ENCODE measurements around the gene PCDHGC5.
A peak's percentile ranks its signal among the peaks of the same experiment; 100 is the strongest.

The PCDHGC5 gene

DNA sequence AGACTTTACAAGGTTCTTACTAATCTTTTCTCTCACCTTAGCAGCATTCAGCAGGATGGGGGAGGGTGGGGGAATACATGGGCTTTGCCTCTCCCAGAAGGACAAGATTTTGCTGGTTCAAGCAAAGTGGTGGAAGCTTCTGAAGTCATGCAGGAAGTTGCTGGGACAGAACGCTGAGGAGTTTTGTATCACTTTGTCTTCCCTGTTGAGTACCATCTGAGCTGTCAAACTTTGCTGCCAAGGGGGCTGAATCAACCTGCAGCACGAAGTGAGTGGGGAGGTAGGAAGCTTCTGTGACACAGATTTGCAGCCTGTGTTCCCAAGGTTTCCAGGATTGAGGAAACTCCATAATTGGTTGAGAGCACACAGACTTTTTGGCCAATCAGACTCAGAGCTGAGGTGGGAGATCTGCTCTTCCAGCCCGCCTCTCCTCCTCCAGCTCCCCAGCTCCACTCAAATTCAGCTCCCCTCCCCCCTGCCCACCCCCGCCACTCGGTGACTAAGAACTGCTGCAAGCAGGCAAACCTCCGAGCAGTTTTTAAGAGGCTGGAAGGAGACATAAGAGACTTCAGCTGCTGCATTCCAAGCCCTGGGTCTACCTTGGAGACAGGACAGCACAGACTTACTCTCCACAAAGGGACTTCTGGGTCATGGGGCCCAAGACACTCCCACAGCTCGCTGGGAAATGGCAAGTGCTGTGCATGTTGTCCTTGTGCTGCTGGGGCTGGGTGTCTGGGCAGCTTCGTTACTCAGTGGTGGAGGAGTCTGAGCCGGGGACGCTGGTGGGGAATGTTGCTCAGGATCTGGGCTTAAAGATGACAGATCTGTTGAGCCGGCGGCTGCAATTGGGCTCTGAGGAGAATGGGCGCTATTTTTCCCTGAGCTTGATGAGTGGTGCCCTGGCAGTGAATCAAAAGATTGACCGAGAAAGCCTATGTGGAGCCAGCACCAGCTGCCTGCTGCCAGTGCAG is at the start of gene PCDHGC5:
Gene PCDHGC5, plus strand, starts transcription at position 491 of the 971 bp plus-strand sequence. Its CDS starts 160 bp downstream, at position 651.
- DNase-seq = peak in 8 of 14 donors; percentile 30 to 78 (median 53)

- no peak for DNase-seq
Measured at GRCh38 chr5:141439411-141440141, 49.3 kb upstream of the PCDHGC5 start.

DNA sequence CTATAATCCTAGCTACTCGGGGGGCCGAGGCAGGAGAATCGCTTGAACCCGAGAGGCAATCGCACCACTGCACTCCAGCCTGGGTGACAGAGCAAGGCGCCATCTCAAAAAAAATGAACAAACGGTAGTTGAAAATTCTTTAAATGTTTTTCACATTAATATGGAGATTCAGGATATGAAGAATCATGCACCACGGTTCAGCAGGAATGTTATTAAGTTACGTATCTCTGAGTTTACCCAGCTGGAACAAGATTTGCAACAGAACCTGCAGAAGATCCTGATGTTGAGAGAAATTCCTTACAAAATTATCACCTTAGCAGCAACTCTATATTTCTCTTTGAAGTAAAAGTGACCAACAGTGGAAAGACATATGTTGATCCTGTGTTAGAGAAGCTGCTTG is 48.5 kb upstream of the PCDHGC5 start:
- no peak for DNase-seq

DNA sequence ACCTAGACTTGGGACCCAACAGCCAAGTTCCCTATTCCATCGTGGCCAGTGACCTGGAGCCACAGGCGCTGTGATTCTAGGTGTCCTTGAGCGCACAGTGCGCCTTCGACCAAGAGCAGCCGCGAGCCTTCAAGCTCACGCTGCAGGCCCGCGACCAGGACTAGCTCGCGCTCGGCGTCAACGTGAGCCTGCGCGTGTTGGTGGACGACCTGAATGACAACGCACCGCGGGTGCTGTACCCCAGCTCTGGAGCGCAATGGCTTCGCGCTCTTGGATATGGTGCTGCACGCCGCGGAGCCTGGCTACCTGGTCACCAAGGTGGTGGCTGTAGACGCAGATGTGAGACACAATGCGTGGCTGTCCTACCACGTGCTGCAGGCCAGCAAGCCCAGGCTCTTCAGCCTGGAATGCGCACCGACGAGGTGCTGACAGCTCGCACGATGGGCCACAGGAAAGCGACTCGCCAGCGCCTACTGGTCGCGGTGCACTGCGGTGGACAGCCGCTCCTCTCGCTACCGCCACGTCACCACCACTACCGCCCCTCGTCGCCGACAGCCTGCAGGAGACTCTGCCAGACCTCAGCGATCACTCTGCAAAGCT is 47.2 kb upstream of the PCDHGC5 start:
- no peak for DNase-seq

- DNase-seq = no peak
Measured at GRCh38 chr5:141465351-141465750, 23.5 kb upstream of the PCDHGC5 start.

- peak in 12 of 14 donors; percentile 39 to 95 (median 78) for DNase-seq
Measured at GRCh38 chr5:141475625-141476131, 13.2 kb upstream of the PCDHGC5 start, which contains the start of gene PCDHGC3. Gene PCDHGC3, plus strand, starts transcription at chr5:141475966. Its CDS starts 151 bp downstream, at chr5:141476117.

DNA sequence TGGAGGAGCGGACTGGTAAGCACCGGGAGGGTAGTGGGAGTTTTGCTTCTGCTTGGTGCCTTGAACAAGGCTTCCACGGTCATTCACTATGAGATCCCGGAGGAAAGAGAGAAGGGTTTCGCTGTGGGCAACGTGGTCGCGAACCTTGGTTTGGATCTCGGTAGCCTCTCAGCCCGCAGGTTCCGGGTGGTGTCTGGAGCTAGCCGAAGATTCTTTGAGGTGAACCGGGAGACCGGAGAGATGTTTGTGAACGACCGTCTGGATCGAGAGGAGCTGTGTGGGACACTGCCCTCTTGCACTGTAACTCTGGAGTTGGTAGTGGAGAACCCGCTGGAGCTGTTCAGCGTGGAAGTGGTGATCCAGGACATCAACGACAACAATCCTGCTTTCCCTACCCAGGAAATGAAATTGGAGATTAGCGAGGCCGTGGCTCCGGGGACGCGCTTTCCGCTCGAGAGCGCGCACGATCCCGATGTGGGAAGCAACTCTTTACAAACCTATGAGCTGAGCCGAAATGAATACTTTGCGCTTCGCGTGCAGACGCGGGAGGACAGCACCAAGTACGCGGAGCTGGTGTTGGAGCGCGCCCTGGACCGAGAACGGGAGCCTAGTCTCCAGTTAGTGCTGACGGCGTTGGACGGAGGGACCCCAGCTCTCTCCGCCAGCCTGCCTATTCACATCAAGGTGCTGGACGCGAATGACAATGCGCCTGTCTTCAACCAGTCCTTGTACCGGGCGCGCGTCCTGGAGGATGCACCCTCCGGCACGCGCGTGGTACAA is 12.6 kb upstream of the PCDHGC5 start:
- peak in 4 of 14 donors; percentile 36 to 85 (median 57) for DNase-seq

- peak in 1 of 14 donors; percentile 67 for DNase-seq
Measured at GRCh38 chr5:141477044-141477575, 11.8 kb upstream of the PCDHGC5 start.

DNA sequence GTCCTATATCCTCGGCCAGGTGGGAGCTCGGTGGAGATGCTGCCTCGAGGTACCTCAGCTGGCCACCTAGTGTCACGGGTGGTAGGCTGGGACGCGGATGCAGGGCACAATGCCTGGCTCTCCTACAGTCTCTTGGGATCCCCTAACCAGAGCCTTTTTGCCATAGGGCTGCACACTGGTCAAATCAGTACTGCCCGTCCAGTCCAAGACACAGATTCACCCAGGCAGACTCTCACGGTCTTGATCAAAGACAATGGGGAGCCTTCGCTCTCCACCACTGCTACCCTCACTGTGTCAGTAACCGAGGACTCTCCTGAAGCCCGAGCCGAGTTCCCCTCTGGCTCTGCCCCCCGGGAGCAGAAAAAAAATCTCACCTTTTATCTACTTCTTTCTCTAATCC is 11.1 kb upstream of the PCDHGC5 start:
- peak in 1 of 14 donors; percentile 57 for DNase-seq

- DNase-seq = peak in 1 of 14 donors; percentile 57
Measured at GRCh38 chr5:141478321-141478945, 10.4 kb upstream of the PCDHGC5 start.

DNA sequence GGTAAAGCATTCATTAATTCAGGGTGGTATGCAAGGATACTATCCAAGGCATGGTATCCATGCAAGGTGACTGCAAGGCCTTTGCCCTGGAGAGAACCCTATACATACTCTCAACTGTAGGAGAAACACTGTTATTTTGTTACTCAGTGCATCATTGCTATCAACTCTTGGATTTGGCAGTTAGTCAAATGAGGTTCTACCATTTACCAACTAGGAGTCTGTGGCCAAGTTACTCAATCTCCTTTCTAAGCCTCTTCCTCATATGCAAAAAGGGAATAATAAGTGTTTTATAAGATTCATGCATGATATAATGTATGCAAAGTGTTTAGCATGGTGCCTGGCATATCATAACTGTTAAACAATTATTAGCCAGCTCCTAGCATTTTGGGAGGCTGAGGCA is 9.1 kb upstream of the PCDHGC5 start:
- DNase-seq = no peak

DNA sequence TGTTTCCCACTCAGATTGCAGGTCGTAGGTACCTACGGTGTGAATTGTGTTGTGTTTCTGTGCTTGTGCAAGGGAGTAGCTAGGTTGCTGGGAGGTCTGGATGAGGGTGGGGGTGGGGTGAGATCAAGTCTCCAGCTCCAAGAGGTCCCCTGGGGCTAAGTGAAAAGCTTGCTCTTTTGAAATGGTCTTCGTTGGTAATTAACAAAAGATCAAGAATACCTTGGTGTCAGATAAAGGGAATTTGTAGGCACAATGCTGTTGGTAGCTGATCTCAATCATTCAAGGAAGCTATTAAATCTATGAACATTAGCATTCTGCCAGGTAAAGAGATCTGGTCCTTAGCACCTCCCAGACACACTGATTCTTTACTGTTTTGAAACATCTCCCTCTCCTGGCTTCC is 5.0 kb upstream of the PCDHGC5 start:
- DNase-seq = no peak

GRCh38 chr5:141484310-141484640 is 4.6 kb upstream of the PCDHGC5 start:
- no peak for DNase-seq

- DNase-seq = peak in 2 of 14 donors; percentile 32 to 85
Measured at GRCh38 chr5:141484641-141485311, 4.1 kb upstream of the PCDHGC5 start, which contains the start of gene PCDHGC4. Gene PCDHGC4, plus strand, starts transcription at chr5:141485030. Its CDS starts 144 bp downstream, at chr5:141485174.

DNA sequence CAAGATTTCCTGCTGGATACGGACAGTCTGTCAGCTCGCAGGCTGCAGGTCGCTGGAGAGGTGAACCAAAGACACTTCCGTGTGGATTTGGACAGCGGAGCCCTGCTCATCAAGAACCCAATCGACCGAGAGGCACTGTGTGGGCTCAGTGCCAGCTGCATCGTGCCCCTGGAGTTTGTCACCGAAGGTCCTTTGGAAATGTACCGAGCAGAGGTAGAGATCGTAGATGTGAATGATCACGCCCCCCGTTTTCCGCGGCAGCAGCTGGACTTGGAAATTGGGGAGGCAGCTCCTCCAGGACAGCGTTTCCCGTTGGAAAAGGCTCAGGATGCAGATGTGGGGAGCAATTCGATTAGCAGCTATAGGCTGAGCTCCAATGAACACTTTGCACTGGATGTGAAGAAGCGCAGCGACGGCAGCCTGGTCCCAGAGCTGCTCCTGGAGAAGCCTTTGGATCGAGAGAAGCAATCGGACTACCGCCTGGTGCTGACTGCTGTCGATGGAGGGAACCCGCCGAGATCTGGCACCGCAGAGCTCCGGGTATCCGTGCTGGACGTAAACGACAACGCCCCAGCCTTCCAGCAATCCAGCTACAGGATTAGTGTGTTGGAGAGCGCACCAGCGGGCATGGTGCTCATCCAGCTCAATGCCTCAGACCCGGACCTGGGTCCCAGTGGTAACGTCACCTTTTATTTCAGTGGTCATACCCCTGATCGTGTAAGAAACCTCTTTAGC is 3.4 kb upstream of the PCDHGC5 start:
- DNase-seq = peak in 1 of 14 donors; percentile 72

DNA sequence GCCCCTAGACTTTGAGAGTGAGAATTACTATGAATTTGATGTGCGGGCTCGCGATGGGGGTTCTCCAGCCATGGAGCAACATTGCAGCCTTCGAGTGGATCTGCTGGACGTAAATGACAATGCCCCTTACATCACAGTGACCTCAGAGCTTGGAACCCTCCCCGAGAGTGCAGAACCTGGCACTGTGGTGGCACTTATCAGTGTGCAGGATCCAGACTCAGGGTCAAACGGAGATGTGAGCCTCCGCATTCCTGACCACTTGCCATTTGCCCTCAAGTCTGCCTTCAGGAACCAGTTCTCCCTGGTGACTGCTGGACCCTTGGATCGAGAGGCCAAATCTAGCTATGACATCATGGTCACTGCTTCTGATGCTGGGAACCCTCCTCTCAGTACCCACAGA is 2.8 kb upstream of the PCDHGC5 start:
- no peak for DNase-seq

DNA sequence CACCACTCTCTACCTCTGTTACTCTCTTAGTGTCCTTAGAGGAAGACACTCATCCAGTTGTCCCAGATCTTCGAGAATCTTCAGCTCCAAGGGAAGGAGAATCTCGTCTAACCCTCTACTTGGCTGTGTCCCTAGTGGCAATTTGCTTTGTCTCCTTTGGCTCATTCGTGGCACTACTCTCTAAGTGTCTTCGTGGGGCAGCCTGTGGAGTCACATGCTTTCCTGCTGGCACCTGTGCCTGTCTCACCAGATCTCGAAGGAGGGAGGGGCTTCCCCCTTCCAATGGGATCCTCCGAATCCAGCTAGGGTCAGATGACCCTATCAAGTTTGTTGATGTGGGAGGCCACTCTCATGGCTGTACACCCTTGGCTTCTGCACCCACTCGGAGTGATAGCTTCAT is 1.8 kb upstream of the PCDHGC5 start:
- no peak for DNase-seq

DNA sequence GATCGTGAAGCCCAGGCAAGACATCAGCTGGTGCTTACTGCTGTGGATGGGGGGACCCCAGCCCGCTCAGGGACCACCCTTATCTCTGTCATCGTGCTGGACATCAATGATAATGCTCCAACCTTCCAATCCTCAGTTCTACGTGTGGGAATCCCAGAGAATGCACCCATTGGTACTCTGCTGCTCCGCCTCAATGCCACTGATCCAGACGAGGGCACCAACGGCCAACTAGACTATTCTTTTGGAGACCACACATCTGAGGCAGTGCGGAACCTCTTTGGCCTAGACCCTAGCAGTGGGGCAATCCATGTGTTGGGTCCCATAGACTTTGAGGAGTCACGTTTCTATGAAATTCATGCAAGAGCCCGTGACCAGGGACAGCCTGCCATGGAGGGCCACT is 960 bp downstream of the PCDHGC5 start:
- DNase-seq = no peak

DNA sequence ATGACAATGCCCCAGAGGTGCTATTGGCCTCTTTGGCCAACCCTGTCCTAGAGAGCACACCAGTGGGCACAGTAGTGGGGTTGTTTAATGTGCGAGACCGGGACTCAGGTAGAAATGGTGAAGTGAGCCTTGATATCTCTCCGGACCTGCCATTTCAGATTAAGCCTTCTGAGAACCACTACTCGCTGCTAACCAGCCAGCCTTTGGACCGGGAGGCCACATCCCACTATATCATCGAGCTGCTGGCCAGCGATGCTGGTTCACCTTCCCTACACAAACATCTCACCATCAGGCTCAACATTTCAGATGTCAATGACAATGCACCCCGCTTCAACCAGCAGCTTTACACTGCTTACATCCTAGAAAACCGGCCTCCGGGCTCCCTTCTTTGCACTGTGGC is 1.4 kb downstream of the PCDHGC5 start:
- no peak for DNase-seq

DNA sequence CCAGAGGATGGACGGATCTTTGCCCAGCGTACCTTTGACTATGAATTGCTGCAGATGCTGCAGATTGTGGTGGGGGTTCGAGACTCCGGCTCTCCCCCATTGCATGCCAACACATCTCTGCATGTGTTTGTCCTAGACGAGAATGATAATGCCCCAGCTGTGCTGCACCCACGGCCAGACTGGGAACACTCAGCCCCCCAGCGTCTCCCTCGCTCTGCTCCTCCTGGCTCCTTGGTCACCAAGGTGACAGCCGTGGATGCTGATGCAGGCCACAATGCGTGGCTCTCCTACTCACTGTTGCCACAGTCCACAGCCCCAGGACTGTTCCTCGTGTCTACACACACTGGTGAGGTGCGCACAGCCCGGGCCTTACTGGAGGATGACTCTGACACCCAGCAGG is 1.9 kb downstream of the PCDHGC5 start:
- DNase-seq = no peak
